Ishikawa (cell line): ENCODE data around the gene DOCK1.

Experiments used
- CEBPB ChIP-seq: IDR thresholded peaks from 2 replicates; pipeline ENCODE4 v1.6.1; 2012
- CREB1 ChIP-seq: IDR thresholded peaks from 2 replicates; pipeline ENCODE4 v1.6.1; 2012; ENCODE audit warnings: low read depth
- EGR1 ChIP-seq: IDR thresholded peaks from 2 replicates; pipeline ENCODE4 v1.6.1; 2012
- EP300 ChIP-seq: IDR thresholded peaks from 2 replicates; pipeline ENCODE4 v1.6.1; 2012; ENCODE audit warnings: borderline replicate concordance
- FOXM1 ChIP-seq: IDR thresholded peaks from 2 replicates; pipeline ENCODE4 v1.6.1; 2012; ENCODE audit warnings: low read depth, borderline replicate concordance
- NFIC ChIP-seq: IDR thresholded peaks from 2 replicates; pipeline ENCODE4 v1.6.1; 2012
- RAD21 ChIP-seq: IDR thresholded peaks from 2 replicates; pipeline ENCODE4 v1.6.1; 2012; ENCODE audit warnings: low read depth
- TAF1 ChIP-seq: IDR thresholded peaks from 2 replicates; pipeline ENCODE4 v1.6.1; 2012; ENCODE audit warnings: low read depth, mild to moderate bottlenecking
- TCF12 ChIP-seq: IDR thresholded peaks from 2 replicates; pipeline ENCODE4 v1.6.1; 2012; ENCODE audit warnings: low read depth
- TEAD4 ChIP-seq: IDR thresholded peaks from 2 replicates; pipeline ENCODE4 v1.6.1; 2012
- YY1 ChIP-seq: IDR thresholded peaks from 2 replicates; pipeline ENCODE4 v1.6.1; 2012; ENCODE audit warnings: low read depth
- ZBTB7A ChIP-seq: IDR thresholded peaks from 2 replicates; pipeline ENCODE4 v1.6.1; 2012; ENCODE audit warnings: low read depth
- TF ChIP-seq, protein P1 (sequence below): IDR thresholded peaks from 2 replicates; pipeline ENCODE4 v1.6.1; 2012
- TF ChIP-seq, protein P2 (sequence below): IDR thresholded peaks from 2 replicates; pipeline ENCODE4 v1.6.1; 2012
- TF ChIP-seq, protein P3 (sequence below): IDR thresholded peaks from 2 replicates; pipeline ENCODE4 v1.6.1; 2012; ENCODE audit warnings: low read depth, mild to moderate bottlenecking

DOCK1 gene

DNA sequence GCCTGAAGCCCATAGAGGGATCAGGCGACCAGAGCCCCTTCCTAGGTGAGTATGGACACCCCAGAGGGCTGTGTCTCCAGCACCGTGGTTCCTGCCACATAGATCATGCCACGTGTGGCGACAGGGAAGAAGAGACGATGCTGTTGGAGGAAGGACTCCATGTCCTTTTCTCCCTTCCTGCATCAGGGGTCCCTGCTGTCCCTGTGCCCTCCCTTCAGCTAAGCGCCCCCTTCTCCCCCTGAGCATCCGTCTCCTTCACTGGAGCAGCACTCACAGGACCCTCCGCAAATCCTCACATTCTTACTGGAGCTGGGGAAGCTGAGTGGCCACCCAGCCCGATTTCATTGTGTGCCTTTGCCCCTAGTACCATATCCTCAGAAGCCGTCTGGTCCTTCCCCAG is 558.3 kb downstream of the DOCK1 start:
- no peak for TF ChIP-seq ZBTB7A
- no peak for TF ChIP-seq TAF1
- TF ChIP-seq CEBPB, result no peak
- TF ChIP-seq, protein P1, sequence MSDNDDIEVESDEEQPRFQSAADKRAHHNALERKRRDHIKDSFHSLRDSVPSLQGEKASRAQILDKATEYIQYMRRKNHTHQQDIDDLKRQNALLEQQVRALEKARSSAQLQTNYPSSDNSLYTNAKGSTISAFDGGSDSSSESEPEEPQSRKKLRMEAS, result no peak
- no peak for TF ChIP-seq EGR1
- TF ChIP-seq, protein P2, sequence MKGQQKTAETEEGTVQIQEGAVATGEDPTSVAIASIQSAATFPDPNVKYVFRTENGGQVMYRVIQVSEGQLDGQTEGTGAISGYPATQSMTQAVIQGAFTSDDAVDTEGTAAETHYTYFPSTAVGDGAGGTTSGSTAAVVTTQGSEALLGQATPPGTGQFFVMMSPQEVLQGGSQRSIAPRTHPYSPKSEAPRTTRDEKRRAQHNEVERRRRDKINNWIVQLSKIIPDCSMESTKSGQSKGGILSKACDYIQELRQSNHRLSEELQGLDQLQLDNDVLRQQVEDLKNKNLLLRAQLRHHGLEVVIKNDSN, result no peak
- no peak for TF ChIP-seq TEAD4
- TF ChIP-seq FOXM1, result no peak
- TF ChIP-seq RAD21, result no peak
- no peak for TF ChIP-seq TCF12
- no peak for TF ChIP-seq EP300
- TF ChIP-seq CREB1, result no peak
- TF ChIP-seq, protein P3, sequence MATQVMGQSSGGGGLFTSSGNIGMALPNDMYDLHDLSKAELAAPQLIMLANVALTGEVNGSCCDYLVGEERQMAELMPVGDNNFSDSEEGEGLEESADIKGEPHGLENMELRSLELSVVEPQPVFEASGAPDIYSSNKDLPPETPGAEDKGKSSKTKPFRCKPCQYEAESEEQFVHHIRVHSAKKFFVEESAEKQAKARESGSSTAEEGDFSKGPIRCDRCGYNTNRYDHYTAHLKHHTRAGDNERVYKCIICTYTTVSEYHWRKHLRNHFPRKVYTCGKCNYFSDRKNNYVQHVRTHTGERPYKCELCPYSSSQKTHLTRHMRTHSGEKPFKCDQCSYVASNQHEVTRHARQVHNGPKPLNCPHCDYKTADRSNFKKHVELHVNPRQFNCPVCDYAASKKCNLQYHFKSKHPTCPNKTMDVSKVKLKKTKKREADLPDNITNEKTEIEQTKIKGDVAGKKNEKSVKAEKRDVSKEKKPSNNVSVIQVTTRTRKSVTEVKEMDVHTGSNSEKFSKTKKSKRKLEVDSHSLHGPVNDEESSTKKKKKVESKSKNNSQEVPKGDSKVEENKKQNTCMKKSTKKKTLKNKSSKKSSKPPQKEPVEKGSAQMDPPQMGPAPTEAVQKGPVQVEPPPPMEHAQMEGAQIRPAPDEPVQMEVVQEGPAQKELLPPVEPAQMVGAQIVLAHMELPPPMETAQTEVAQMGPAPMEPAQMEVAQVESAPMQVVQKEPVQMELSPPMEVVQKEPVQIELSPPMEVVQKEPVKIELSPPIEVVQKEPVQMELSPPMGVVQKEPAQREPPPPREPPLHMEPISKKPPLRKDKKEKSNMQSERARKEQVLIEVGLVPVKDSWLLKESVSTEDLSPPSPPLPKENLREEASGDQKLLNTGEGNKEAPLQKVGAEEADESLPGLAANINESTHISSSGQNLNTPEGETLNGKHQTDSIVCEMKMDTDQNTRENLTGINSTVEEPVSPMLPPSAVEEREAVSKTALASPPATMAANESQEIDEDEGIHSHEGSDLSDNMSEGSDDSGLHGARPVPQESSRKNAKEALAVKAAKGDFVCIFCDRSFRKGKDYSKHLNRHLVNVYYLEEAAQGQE, result no peak
- no peak for TF ChIP-seq YY1
- TF ChIP-seq NFIC, result no peak

DNA sequence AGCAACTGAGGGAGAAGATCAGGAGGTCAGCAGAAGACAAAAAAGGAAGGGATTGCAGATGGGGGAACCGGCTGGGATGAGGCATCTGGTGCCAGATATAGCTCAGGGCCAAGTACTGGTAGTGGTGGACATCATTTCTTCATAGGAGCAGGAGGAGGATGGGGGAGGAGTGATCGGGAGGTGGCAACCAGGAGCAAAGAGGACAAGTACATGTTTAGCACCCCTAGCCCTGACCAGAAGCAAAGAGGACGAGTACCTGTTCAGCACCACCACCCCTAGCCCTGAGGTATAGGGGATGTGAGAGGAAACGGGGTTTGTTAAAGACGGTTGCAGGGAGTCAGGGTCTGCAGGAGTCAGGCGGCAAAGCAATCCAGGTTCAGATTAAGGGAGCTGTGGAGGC is 559.3 kb downstream of the DOCK1 start:
- TF ChIP-seq NFIC (no peak), CREB1 (no peak), EP300 (no peak), YY1 (no peak), TEAD4 (no peak), EGR1 (no peak), CEBPB (no peak), TAF1 (no peak), TCF12 (no peak), RAD21 (no peak), ZBTB7A (no peak), FOXM1 (no peak)
- TF ChIP-seq, protein P3, result no peak
- TF ChIP-seq, protein P1, result no peak
- TF ChIP-seq, protein P2, result no peak

DNA sequence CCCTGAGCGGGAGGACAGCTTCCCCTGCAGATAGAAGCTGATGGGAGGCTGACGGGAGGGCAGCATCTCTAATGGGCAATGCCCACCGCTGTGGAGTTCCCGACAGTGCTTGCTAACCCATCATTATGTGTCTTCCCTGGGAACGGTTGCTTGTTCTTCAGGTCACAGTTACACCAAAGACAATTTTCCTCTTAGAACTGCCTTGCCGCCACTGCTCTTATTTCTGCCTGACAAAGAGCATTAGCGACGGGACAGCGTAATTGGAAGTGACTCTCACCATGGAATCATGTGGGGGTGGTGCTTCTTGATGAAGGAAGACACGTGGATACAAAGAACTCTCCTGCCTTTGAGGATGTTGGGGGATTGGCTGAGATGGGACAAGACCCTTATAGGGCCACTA is 562.6 kb downstream of the DOCK1 start:
- TF ChIP-seq RAD21 (no peak), YY1 (no peak), TCF12 (no peak), EGR1 (no peak), NFIC (no peak), ZBTB7A (no peak), TEAD4 (no peak), CEBPB (no peak), TAF1 (no peak), FOXM1 (no peak), CREB1 (no peak), EP300 (no peak)
- TF ChIP-seq, protein P3, result no peak
- TF ChIP-seq, protein P1, result no peak
- TF ChIP-seq, protein P2, result no peak

DNA sequence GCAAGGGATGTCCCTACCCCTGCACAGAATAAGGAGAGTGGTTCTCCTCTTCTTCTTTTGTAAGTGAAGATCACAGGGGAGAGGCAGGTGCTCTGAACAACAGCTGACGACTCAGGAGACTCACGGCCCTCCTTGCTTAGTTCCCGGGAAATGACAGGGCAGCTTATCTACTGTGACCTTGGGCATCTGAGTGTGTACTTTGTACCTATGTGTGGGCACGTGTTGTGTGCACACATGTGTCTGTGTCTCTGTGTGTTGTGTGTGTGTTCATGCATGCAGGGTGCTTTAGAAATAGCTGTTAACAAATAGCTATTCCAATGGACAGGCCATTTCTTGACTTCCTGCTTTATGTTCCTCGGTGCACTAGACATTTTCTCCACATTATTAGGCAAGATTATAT is 563.4 kb downstream of the DOCK1 start:
- TF ChIP-seq, protein P3, result no peak
